ENCODE results near the gene PDE10A. TPM values are rescaled to one million over a fixed set of nuclear protein-coding genes. Genes with fewer than 3 reads are reported as not detected.

PDE10A gene
- total and polyA plus RNA-seq, 2 of the 8 experiments (the other 6 are each of a cell fraction or from before 2014, with no cell fraction given), result 1.1 to 2.4 TPM

GRCh38 chr6:165292657-165293056 is 370.4 kb downstream of the PDE10A start (continued):
- TF ChIP-seq SAP30 (IDR thresholded peaks at IDR 0.05; ENCODE audit: insufficient read depth, insufficient replicate concordance, low read length), result no peak
- no peak for TF ChIP-seq CREB1 (IDR thresholded peaks at IDR 0.05)
- no peak for TF ChIP-seq CBX5 (IDR thresholded peaks at IDR 0.05; ENCODE audit: low read depth, low read length)

Small RNA genes within 50 kb of the gene (small RNA-seq; reads per million reads assigned to genes)
- gene RNA5SP226 (ENCODE audit: insufficient read depth), result not detected
